Stimulated activated naive CD8-positive, alpha-beta T cell treated with anti-CD3 and anti-CD28 coated beads, Interleukin-15, amount 100 ng/mL, for 72 hours (primary cell): ENCODE results near the gene PTGES3.
"Not testable (repeated sequence)": the region's sequence is repeated elsewhere in the genome, so short reads cannot be mapped to it uniquely, and the experiment has no call there.

Source experiments
- ATAC-seq: fragments of 150-1000 bp; cut with Tn5 transposase; 2 replicates; pipeline ENCODE4 v1.10.0; 2021; ENCODE audit warnings: mild to moderate bottlenecking, moderate library complexity
- DNase-seq, 2 donors: peaks; one replicate each; pipeline ENCODE4 v3.0.0; 2021 to 2022
- H3K27ac Mint-ChIP-seq, 2 donors: one replicate each; pipeline ENCODE4 v1.8.0; 2022; ENCODE audit warnings: mild to moderate bottlenecking in 2 of 2, mixed read lengths in 2 of 2, moderate library complexity in 2 of 2
- H3K27me3 Mint-ChIP-seq: one replicate; pipeline ENCODE4 v1.8.0; 2022; ENCODE audit warnings: mixed read lengths
- H3K4me1 Mint-ChIP-seq: one replicate; pipeline ENCODE4 v1.8.0; 2022; ENCODE audit warnings: mild to moderate bottlenecking, mixed read lengths
- H3K4me3 Mint-ChIP-seq, 2 donors: one replicate each; pipeline ENCODE4 v1.8.0; 2022; ENCODE audit warnings: mild to moderate bottlenecking in 2 of 2, mixed read lengths in 2 of 2, moderate library complexity in 1 of 2
- H3K9me3 Mint-ChIP-seq, 2 donors: one replicate each; pipeline ENCODE4 v1.8.0; 2022; ENCODE audit warnings: mixed read lengths in 2 of 2

The PTGES3 gene

DNA sequence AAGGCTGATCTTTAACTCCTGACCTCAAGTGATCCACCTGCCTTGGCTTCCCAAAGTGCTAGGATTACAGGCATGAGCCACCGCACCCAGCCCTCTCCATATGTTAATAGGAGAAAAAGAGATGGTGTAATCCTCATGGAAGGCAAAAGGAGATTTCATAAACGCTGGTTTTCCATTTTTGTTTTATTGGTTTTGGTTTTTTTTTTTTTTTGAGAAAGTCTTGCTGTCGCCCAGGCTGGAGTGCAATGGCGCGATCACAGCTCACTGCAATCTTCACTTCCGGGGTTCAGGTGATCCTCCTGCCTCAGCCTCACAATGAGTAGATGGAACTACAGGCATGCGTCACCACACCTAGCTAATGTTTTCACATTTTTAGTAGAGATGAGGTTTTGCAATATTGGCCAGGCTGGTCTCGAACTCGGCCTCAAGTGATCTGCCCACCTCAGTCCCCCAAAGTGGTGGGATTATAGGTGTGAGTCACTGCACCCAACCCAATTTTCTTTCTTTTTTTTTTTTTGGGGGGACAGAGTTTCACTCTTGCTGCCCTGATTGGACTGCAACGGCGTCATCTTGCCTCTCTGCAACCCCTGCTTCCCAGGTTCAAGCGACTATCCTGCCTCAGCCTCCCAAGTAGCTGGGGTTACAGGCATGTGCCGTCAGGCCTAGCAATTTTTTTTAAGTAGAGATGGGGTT is 8.1 kb downstream of the PTGES3 start:
- no peaks in the 10 kb centered on the region for H3K9me3 Mint-ChIP-seq
- peaks cover 90% of the 10 kb centered on the region for H3K4me1 Mint-ChIP-seq
- H3K27me3 Mint-ChIP-seq: no peaks in the 10 kb centered on the region
- no peak for ATAC-seq
- no peak for DNase-seq
- H3K4me3 Mint-ChIP-seq: peak overlapping the region; percentile 29 to 44
- peak overlapping the region; percentile 6 to 59 for H3K27ac Mint-ChIP-seq

GRCh38 chr12:56678852-56679251 is 9.2 kb downstream of the PTGES3 start:
- Mint-ChIP-seq H3K9me3 (no peaks in the 10 kb centered on the region), H3K27ac (no peak overlapping the region), H3K4me1 (peaks cover 84% of the 10 kb centered on the region), H3K27me3 (no peaks in the 10 kb centered on the region), H3K4me3 (peak overlapping the region in 1 of 2 donors; percentile 37)
- ATAC-seq (no peak), DNase-seq (no peak)

DNA sequence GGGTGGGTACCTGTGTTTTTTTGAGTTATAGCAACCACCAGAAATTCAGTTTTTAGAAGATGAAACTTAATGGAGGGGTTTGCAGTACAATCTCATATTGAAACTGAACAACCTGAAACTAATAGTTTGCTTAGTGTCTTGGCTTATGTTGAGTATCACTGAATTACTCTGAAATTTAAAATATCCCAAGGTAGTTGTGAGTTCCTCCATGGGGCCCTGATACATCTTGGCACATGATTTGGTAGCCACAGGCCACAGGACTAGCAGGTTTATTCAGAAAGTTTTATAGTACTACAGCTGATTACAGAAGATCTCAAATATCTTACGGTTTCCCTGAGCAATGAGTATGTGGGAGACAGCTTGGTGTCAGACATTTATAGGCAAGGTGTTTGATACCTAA is 10.4 kb downstream of the PTGES3 start:
- DNase-seq: peak in 1 of 2 donors; percentile 55
- Mint-ChIP-seq H3K27me3 (no peaks in the 10 kb centered on the region), H3K4me1 (peaks cover 82% of the 10 kb centered on the region), H3K4me3 (peak overlapping the region; percentile 29 to 49), H3K27ac (peak overlapping the region; percentile 81 to 85), H3K9me3 (no peaks in the 10 kb centered on the region)
- ATAC-seq: peak; percentile 98

DNA sequence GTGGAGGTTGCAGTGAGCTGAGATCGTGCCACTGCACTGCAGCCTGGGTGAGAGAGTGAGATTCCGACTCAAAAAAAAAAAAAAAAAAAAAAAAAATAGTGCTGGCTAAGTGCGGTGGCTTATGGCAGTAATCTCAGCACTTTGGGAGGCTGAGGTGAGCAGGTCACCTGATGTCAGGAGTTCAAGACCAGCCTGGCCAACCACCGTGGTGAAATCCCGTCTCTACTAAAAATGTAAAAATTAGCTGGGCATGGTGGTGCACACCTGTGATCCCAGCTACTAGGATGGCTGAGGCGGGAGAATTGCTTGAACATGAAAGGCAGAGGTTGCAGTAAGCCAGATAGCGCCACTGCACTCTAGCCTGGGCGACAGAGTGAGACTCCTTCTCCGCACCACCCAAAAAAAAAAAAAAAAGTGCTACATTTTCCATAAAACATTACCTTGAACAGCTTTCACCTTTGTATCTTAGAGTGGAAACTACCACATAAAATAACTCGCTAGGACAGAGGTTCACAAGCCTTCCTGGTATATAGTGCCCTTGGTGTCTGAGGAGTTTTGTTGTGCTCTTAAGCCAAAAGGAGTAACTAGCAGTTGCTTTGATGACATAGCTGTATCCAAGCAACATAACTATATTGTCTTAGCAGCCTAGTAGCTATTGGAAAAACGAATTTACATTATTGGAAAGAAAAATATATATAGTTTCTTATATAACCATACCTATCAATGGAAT is 11.1 kb downstream of the PTGES3 start:
- Mint-ChIP-seq H3K4me1 (peaks cover 82% of the 10 kb centered on the region), H3K27me3 (no peaks in the 10 kb centered on the region), H3K4me3 (no peak overlapping the region), H3K27ac (peak overlapping the region; percentile 19 to 87), H3K9me3 (no peaks in the 10 kb centered on the region)
- peak in 1 of 2 donors; percentile 7 for DNase-seq
- no peak for ATAC-seq

DNA sequence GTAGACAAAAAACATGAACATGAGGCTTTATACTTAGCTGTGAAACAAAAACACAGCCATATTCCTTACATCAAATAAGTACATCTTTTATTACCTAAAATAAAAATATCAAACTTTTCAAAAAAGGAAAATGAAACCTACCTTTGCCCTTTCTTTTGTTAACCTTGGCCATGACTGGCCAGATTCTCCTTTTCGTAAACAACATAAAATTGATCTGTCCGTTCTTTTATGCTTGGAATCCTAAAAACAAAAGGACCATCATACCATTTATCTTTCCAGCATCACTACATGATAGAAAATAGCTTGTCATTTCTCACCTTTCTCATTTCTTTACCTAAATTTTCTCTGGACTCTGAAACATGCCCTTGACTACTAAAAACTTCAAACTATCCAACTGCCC is 16.5 kb downstream of the PTGES3 start:
- no peaks in the 10 kb centered on the region for H3K9me3 Mint-ChIP-seq
- peak overlapping the region in 1 of 2 donors; percentile 54 for H3K27ac Mint-ChIP-seq
- H3K27me3 Mint-ChIP-seq: no peaks in the 10 kb centered on the region
- H3K4me3 Mint-ChIP-seq: no peak overlapping the region
- peaks cover 64% of the 10 kb centered on the region for H3K4me1 Mint-ChIP-seq
- no peak for ATAC-seq
- DNase-seq: no peak

DNA sequence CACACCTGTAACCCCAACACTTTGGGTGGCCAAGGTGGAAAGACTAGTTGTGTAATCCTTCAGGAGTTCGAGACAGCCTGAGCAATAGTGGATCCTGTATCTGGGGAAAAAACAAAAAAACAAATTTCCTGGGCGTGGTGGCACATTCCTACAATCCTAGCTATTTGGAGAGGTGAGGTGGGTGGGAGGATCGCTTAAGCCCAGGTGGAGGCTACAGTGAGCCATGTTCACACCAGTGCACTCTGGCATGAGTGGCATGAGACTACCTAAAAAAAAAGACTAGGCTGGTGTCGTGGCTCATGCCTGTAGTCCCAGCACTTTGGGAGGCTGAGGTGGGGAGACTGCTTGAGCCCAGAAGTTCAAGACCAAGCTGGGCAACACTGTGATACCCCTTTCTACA is 17.2 kb downstream of the PTGES3 start:
- peaks cover 56% of the 10 kb centered on the region for H3K4me1 Mint-ChIP-seq
- peak overlapping the region in 1 of 2 donors; percentile 16 for H3K27ac Mint-ChIP-seq
- H3K4me3 Mint-ChIP-seq: no peak overlapping the region
- ATAC-seq (no peak), DNase-seq (peak in 1 of 2 donors; percentile 1)
- H3K9me3 Mint-ChIP-seq: no peaks in the 10 kb centered on the region
- no peaks in the 10 kb centered on the region for H3K27me3 Mint-ChIP-seq

DNA sequence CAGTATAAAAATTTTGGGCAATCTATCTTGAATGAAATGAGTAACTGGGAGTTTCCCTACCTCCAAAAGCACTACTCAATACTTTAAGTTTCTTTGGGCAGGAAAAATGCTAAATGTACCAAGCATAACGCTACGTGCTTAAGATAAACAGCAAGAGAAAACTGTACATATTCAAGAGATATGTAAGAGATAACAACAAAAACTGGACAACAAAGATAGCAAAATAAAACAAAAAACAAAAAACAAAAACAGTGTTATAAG is 20.0 kb downstream of the PTGES3 start:
- Mint-ChIP-seq H3K4me3 (peak overlapping the region; percentile 23 to 26), H3K27me3 (no peaks in the 10 kb centered on the region), H3K4me1 (peaks cover 41% of the 10 kb centered on the region), H3K27ac (peak overlapping the region in 1 of 2 donors; percentile 19), H3K9me3 (no peaks in the 10 kb centered on the region)
- DNase-seq (no peak), ATAC-seq (peak; percentile 64)

GRCh38 chr12:56661979-56662638 is 26.0 kb downstream of the PTGES3 start:
- Mint-ChIP-seq H3K27ac (no peak overlapping the region), H3K9me3 (no peaks in the 10 kb centered on the region), H3K27me3 (no peaks in the 10 kb centered on the region), H3K4me1 (peaks cover 22% of the 10 kb centered on the region), H3K4me3 (no peak overlapping the region)
- no peak for ATAC-seq
- DNase-seq: peak in 1 of 2 donors; percentile 6

- H3K9me3 Mint-ChIP-seq: no peaks in the 10 kb centered on the region
- H3K27ac Mint-ChIP-seq: no peak overlapping the region
- no peak overlapping the region for H3K4me3 Mint-ChIP-seq
- peaks cover 22% of the 10 kb centered on the region for H3K4me1 Mint-ChIP-seq
- no peaks in the 10 kb centered on the region for H3K27me3 Mint-ChIP-seq
- DNase-seq: peak in 1 of 2 donors; percentile 17
- no peak for ATAC-seq
Observed at GRCh38 chr12:56661560-56661959, 26.5 kb downstream of the PTGES3 start.

- no peak for ATAC-seq
Observed at GRCh38 chr12:56658921-56659320, 29.2 kb downstream of the PTGES3 start.

DNA sequence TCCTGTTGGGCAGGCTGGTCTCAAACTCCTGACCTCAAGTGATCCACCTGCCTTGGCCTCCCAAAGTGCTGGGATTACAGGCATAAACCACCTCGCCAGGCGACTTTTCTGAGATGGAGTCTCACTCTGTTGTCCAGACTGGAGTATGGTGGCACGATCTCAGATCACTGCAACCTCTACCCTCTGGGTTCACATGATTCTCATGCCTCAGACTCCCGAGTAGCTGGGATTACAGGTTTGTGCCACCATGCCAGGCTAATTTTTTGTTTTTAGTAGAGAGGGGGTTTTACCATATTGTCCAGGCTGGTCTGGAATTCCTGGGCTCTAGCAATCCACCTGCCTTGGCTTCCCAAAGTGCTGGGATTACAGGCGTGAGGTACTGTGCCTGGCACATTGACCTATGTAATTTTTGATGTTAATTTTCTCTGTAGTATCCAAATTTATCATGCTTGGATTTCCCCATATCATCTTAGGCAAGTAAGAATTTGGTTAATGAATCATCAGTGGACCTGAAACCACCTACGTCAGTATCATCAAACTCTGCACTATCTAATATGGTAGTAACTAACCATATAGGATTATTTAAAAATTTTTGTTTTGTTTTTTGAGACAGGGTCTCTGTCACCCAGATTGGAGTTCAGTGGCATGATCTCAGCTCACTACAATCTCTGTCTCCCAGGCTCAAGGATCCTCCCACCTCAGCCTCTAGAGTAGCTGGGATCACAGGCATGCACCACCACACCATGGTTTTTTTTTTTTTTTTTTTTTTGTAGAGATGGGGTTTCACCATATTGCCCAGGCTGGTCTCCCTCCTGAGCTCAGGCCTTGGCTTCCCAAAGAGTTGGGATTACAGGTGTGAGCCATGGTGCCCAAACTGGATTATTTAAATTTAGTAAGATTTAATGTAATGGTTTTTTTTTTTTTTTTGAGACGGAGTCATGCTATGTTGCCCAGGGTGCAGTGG is 30.4 kb downstream of the PTGES3 start:
- peak; percentile 97 for ATAC-seq

More at GRCh38 chr12:56658921-56659320, 29.2 kb downstream of the PTGES3 start:
- Mint-ChIP-seq H3K4me1 (peaks cover 22% of the 10 kb centered on the region), H3K9me3 (peaks cover 0 to 10% of the 10 kb centered on the region in 2 donors), H3K27me3 (no peaks in the 10 kb centered on the region), H3K4me3 (no peak overlapping the region), H3K27ac (no peak overlapping the region)
- no peak for DNase-seq

GRCh38 chr12:56653781-56654180 is 34.3 kb downstream of the PTGES3 start:
- not testable (repeated sequence) for H3K4me3 Mint-ChIP-seq, ATAC-seq, H3K27me3 Mint-ChIP-seq
- H3K4me1 Mint-ChIP-seq: peaks cover 17% of the 10 kb centered on the region
- DNase-seq: peak in 1 of 2 donors; percentile 15
- peaks cover 0 to 26% of the 10 kb centered on the region in 2 donors for H3K9me3 Mint-ChIP-seq
- peak overlapping the region in 1 of 2 donors; percentile 84 for H3K27ac Mint-ChIP-seq

More for the DNA sequence above, 30.4 kb downstream of the PTGES3 start:
- H3K9me3 Mint-ChIP-seq: peaks cover 0 to 23% of the 10 kb centered on the region in 2 donors
- no peaks in the 10 kb centered on the region for H3K27me3 Mint-ChIP-seq
- peak; percentile 17 to 21 for DNase-seq
- peaks cover 22% of the 10 kb centered on the region for H3K4me1 Mint-ChIP-seq
- peak overlapping the region; percentile 64 to 66 for H3K4me3 Mint-ChIP-seq
- H3K27ac Mint-ChIP-seq: peak overlapping the region; percentile 89 to 97

- not testable (repeated sequence) for H3K4me3 Mint-ChIP-seq, H3K9me3 Mint-ChIP-seq, ATAC-seq, H3K27me3 Mint-ChIP-seq, H3K27ac Mint-ChIP-seq
- peaks cover 24% of the 10 kb centered on the region for H3K4me1 Mint-ChIP-seq
- peak in 1 of 2 donors; percentile 7 for DNase-seq
Observed at GRCh38 chr12:56648023-56648422, 40.1 kb downstream of the PTGES3 start.

DNA sequence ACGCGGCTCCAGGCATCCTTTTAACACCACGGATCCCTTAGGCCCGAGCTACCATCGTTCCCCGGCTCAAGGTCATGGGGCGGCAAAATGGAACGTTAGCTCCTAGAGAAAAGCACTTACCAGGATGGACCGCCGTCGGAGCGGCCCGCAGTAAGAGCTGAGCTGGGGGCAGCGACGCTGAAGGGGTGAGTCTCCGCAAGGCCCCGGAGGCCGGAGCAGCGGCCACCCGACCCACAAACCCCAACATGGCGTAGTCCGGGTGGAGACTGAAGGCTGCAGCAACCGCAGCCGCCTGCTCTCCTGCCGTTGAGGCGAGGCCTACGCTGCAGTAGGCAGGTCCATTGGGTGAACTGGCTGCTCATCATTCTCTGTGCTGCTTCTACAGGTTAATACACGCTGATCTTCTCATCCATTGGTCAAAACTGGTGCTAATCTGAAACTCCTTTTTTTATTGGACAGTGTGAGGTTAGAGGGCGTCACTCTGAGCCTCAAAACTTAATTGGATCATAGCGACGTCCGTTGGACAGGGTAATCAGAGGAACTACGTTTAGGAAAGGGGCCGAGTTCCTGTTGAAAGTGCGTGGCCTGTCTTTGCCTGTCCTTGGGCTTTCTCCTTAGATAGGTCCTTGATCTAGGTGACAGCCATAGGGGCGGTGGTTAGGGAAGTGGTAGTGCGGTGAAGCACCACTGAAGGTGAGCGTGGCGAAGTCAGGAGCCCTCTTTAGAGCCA is 42.2 kb downstream of the PTGES3 start, which contains the start of gene ATP5F1B:
Gene ATP5F1B (minus strand): TSS at position 268 of the 730 bp plus-strand sequence. CDS start 21 bp downstream, at position 247.
- peak; percentile 99 for ATAC-seq
- DNase-seq: peak; percentile 88 to 97
- Mint-ChIP-seq H3K4me3 (peak within 1 kb of the TSS; percentile 94 to 96), H3K27ac (peak within 1 kb of the TSS; percentile 99), H3K27me3 (no peaks in the 10 kb centered on the region), H3K4me1 (peaks cover 39% of the 10 kb centered on the region), H3K9me3 (no peaks in the 10 kb centered on the region)
